ENCODE measurements around the gene DSC1. TPM values are rescaled to one million over a fixed set of nuclear protein-coding genes. Genes with fewer than 3 reads are reported as not detected.

Gene DSC1
- total RNA-seq, 3 donors from 2014 or later: not detected

GRCh38 chr18:31103423-31103822 lies 59.2 kb downstream of the DSC1 start:
- Mint-ChIP-seq H3K4me3 (no peak overlapping the region), H3K27me3 (ENCODE audit: low read depth) (peaks cover 31% of the 10 kb centered on the region), H3K36me3 (ENCODE audit: insufficient read depth) (no peaks in the 10 kb centered on the region), H3K9me3 (peaks cover 12% of the 10 kb centered on the region), H3K4me1 (ENCODE audit: low read depth) (no peaks in the 10 kb centered on the region)
- no peak for DNase-seq
- no peak for ATAC-seq

- peaks cover 31% of the 10 kb centered on the region for H3K27me3 Mint-ChIP-seq (ENCODE audit: low read depth)
- ATAC-seq: no peak
- peaks cover 12% of the 10 kb centered on the region for H3K9me3 Mint-ChIP-seq
Observed at GRCh38 chr18:31102941-31103340, 59.7 kb downstream of the DSC1 start.

GRCh38 chr18:31102025-31102684 lies 60.5 kb downstream of the DSC1 start, which contains the start of gene DSC2:
Gene DSC2, minus strand, starts transcription at chr18:31102421. Its CDS starts 450 bp downstream, at chr18:31101971.
- Mint-ChIP-seq H3K36me3 (ENCODE audit: insufficient read depth) (no peaks in the 10 kb centered on the region), H3K27me3 (ENCODE audit: low read depth) (peaks cover 31% of the 10 kb centered on the region), H3K4me1 (ENCODE audit: low read depth) (no peaks in the 10 kb centered on the region), H3K9me3 (peaks cover 12% of the 10 kb centered on the region), H3K4me3 (no peak within 1 kb of the TSS)
- no peak for ATAC-seq
- DNase-seq: no peak

More at GRCh38 chr18:31102941-31103340, 59.7 kb downstream of the DSC1 start:
- no peaks in the 10 kb centered on the region for H3K4me1 Mint-ChIP-seq (ENCODE audit: low read depth)
- no peak overlapping the region for H3K4me3 Mint-ChIP-seq
- no peaks in the 10 kb centered on the region for H3K36me3 Mint-ChIP-seq (ENCODE audit: insufficient read depth)
- no peak for DNase-seq

GRCh38 chr18:31101183-31102024 lies 61.3 kb downstream of the DSC1 start:
- ATAC-seq (no peak), DNase-seq (no peak)
- peaks cover 12% of the 10 kb centered on the region for H3K9me3 Mint-ChIP-seq
- H3K4me3 Mint-ChIP-seq: no peak overlapping the region
- H3K4me1 Mint-ChIP-seq (ENCODE audit: low read depth): no peaks in the 10 kb centered on the region
- H3K36me3 Mint-ChIP-seq (ENCODE audit: insufficient read depth): no peaks in the 10 kb centered on the region
- peaks cover 31% of the 10 kb centered on the region for H3K27me3 Mint-ChIP-seq (ENCODE audit: low read depth)

GRCh38 chr18:31100436-31101182 lies 62.0 kb downstream of the DSC1 start:
- DNase-seq (no peak), ATAC-seq (no peak)
- peaks cover 31% of the 10 kb centered on the region for H3K27me3 Mint-ChIP-seq (ENCODE audit: low read depth)
- H3K4me3 Mint-ChIP-seq: no peak overlapping the region
- H3K9me3 Mint-ChIP-seq: peaks cover 12% of the 10 kb centered on the region
- H3K36me3 Mint-ChIP-seq (ENCODE audit: insufficient read depth): no peaks in the 10 kb centered on the region
- no peaks in the 10 kb centered on the region for H3K4me1 Mint-ChIP-seq (ENCODE audit: low read depth)

GRCh38 chr18:31099450-31100230 lies 63.0 kb downstream of the DSC1 start:
- ATAC-seq (no peak), DNase-seq (no peak)
- Mint-ChIP-seq H3K4me3 (no peak overlapping the region), H3K4me1 (ENCODE audit: low read depth) (no peaks in the 10 kb centered on the region), H3K27me3 (ENCODE audit: low read depth) (peaks cover 31% of the 10 kb centered on the region), H3K9me3 (peaks cover 22% of the 10 kb centered on the region), H3K36me3 (ENCODE audit: insufficient read depth) (no peaks in the 10 kb centered on the region)

GRCh38 chr18:31098878-31099277 lies 63.8 kb downstream of the DSC1 start:
- Mint-ChIP-seq H3K4me3 (no peak overlapping the region), H3K36me3 (ENCODE audit: insufficient read depth) (no peaks in the 10 kb centered on the region), H3K9me3 (peaks cover 22% of the 10 kb centered on the region), H3K27me3 (ENCODE audit: low read depth) (peaks cover 31% of the 10 kb centered on the region), H3K4me1 (ENCODE audit: low read depth) (no peaks in the 10 kb centered on the region)
- ATAC-seq (no peak), DNase-seq (no peak)

GRCh38 chr18:31097666-31098065 lies 65.0 kb downstream of the DSC1 start:
- Mint-ChIP-seq H3K9me3 (peaks cover 19% of the 10 kb centered on the region), H3K4me1 (ENCODE audit: low read depth) (no peaks in the 10 kb centered on the region), H3K4me3 (no peak overlapping the region), H3K27me3 (ENCODE audit: low read depth) (peaks cover 29% of the 10 kb centered on the region), H3K36me3 (ENCODE audit: insufficient read depth) (no peaks in the 10 kb centered on the region)
- ATAC-seq (no peak), DNase-seq (no peak)

GRCh38 chr18:31093880-31094279 lies 68.8 kb downstream of the DSC1 start:
- Mint-ChIP-seq H3K4me1 (ENCODE audit: low read depth) (no peaks in the 10 kb centered on the region), H3K36me3 (ENCODE audit: insufficient read depth) (no peaks in the 10 kb centered on the region), H3K27me3 (ENCODE audit: low read depth) (peaks cover 2% of the 10 kb centered on the region), H3K4me3 (no peak overlapping the region), H3K9me3 (peaks cover 17% of the 10 kb centered on the region)
- ATAC-seq (no peak), DNase-seq (no peak)

- no peaks in the 10 kb centered on the region for H3K27me3 Mint-ChIP-seq (ENCODE audit: low read depth)
- DNase-seq (no peak), ATAC-seq (no peak)
- no peak overlapping the region for H3K4me3 Mint-ChIP-seq
- H3K36me3 Mint-ChIP-seq (ENCODE audit: insufficient read depth): no peaks in the 10 kb centered on the region
- H3K9me3 Mint-ChIP-seq: peaks cover 14% of the 10 kb centered on the region
- no peaks in the 10 kb centered on the region for H3K4me1 Mint-ChIP-seq (ENCODE audit: low read depth)
Observed at GRCh38 chr18:31093294-31093693, 69.4 kb downstream of the DSC1 start.

- no peaks in the 10 kb centered on the region for H3K27me3 Mint-ChIP-seq (ENCODE audit: low read depth)
- no peak overlapping the region for H3K4me3 Mint-ChIP-seq
- no peaks in the 10 kb centered on the region for H3K4me1 Mint-ChIP-seq (ENCODE audit: low read depth)
- no peak for ATAC-seq
- peaks cover 14% of the 10 kb centered on the region for H3K9me3 Mint-ChIP-seq
- DNase-seq: no peak
- no peaks in the 10 kb centered on the region for H3K36me3 Mint-ChIP-seq (ENCODE audit: insufficient read depth)
Observed at GRCh38 chr18:31091350-31091749, 71.3 kb downstream of the DSC1 start.

- no peaks in the 10 kb centered on the region for H3K36me3 Mint-ChIP-seq (ENCODE audit: insufficient read depth)
- no peaks in the 10 kb centered on the region for H3K27me3 Mint-ChIP-seq (ENCODE audit: low read depth)
- ATAC-seq (no peak), DNase-seq (no peak)
- no peaks in the 10 kb centered on the region for H3K4me1 Mint-ChIP-seq (ENCODE audit: low read depth)
- no peak overlapping the region for H3K4me3 Mint-ChIP-seq
- peaks cover 4% of the 10 kb centered on the region for H3K9me3 Mint-ChIP-seq
Observed at GRCh38 chr18:31088532-31088931, 74.1 kb downstream of the DSC1 start.

GRCh38 chr18:31079973-31080372 lies 82.7 kb downstream of the DSC1 start:
- Mint-ChIP-seq H3K4me1 (ENCODE audit: low read depth) (no peaks in the 10 kb centered on the region), H3K9me3 (peaks cover 6% of the 10 kb centered on the region), H3K36me3 (ENCODE audit: insufficient read depth) (no peaks in the 10 kb centered on the region), H3K27me3 (ENCODE audit: low read depth) (no peaks in the 10 kb centered on the region), H3K4me3 (no peak overlapping the region)
- ATAC-seq (no peak), DNase-seq (no peak)
